ENCODE data around the gene HOXB9. TPM values are rescaled to one million over a fixed set of nuclear protein-coding genes. Genes with fewer than 3 reads are reported as not detected.

Gene HOXB9
- total and polyA plus RNA-seq, 2 donors (not counting 3 experiments of a cell fraction or from before 2014, with no cell fraction given): 0.79 to 1.1 TPM

GRCh38 chr17:48599354-48599753 lies 26.8 kb downstream of the HOXB9 start:
- CTCF ChIA-PET: interaction anchor here (1.6 to 1.8 kb wide), 2 partner anchors 11 to 14 kb away, joined by 5 read pairs; no protein-coding TSS in a partner anchor
- no peak for TF ChIP-seq MYC (IDR thresholded peaks at IDR 0.05; ENCODE audit: low read depth, low read length)
- TF ChIP-seq CTCF (IDR thresholded peaks at IDR 0.05; ENCODE audit: extremely low read depth in 1 of 2, insufficient read depth in 1 of 2, low read depth in 1 of 2, low read length in 2 of 2): no peak
- TF ChIP-seq, protein P1, sequence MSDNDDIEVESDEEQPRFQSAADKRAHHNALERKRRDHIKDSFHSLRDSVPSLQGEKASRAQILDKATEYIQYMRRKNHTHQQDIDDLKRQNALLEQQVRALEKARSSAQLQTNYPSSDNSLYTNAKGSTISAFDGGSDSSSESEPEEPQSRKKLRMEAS (IDR thresholded peaks at IDR 0.05; ENCODE audit: insufficient read depth, insufficient read length): no peak
- no peak for TF ChIP-seq FOS (IDR thresholded peaks at IDR 0.05; ENCODE audit: borderline replicate concordance, insufficient read depth, low read length)
- no peak for TF ChIP-seq JUN (IDR thresholded peaks at IDR 0.05; ENCODE audit: borderline replicate concordance, insufficient read depth, insufficient read length, low read depth)
- TF ChIP-seq POLR2A (IDR thresholded peaks at IDR 0.05; ENCODE audit: low read depth, low read length): no peak
- no peak for TF ChIP-seq EZH2 (IDR thresholded peaks at IDR 0.05; ENCODE audit: borderline replicate concordance, low read depth, low read length, severe bottlenecking)
- TF ChIP-seq GATA2 (IDR thresholded peaks at IDR 0.05; ENCODE audit: insufficient read depth, insufficient read length, low read depth, low read length): no peak
- dilution Hi-C loops (cut with MboI; ENCODE audit: extremely low pct_ligation_motif_present, low sequenced_read_pairs): no loop called here

More at GRCh38 chr17:48599354-48599753, 26.8 kb downstream of the HOXB9 start:
- Histone ChIP-seq H3K4me1 (ENCODE audit: control insufficient read depth, extremely low read depth, insufficient read depth, low read length) (peaks cover 32% of the 10 kb centered on the region), H3K27me3 (ENCODE audit: control insufficient read depth in 2 of 2, insufficient read depth in 2 of 2, low read length in 2 of 2) (no peaks in the 10 kb centered on the region), H3K9me3 (replicated peaks; ENCODE audit: control insufficient read depth, insufficient read depth, low read length) (no peaks in the 10 kb centered on the region), H3K79me2 (ENCODE audit: control insufficient read depth, insufficient read depth, low read length) (peaks cover 88% of the 10 kb centered on the region), H3K9me1 (replicated peaks; ENCODE audit: control insufficient read depth, extremely low read depth, insufficient read depth, low read length) (no peaks in the 10 kb centered on the region), H3K4me2 (ENCODE audit: insufficient read depth, low read length) (no peak overlapping the region), H4K20me1 (replicated peaks; ENCODE audit: control insufficient read depth, extremely low read depth, insufficient read depth, low read length) (no peaks in the 10 kb centered on the region), H2AFZ (ENCODE audit: low read depth, low read length) (no peak overlapping the region), H3K4me3 (replicated peaks in 1 of 3; ENCODE audit: insufficient read depth in 1 of 3, low read depth in 1 of 3, low read length in 3 of 3) (no peak overlapping the region), H3K27ac (ENCODE audit: insufficient read depth, low read depth, low read length) (no peak overlapping the region), H3K36me3 (ENCODE audit: control insufficient read depth in 2 of 2, extremely low read depth in 1 of 2, insufficient read depth in 2 of 2, low read length in 2 of 2) (peaks cover 3% of the 10 kb centered on the region in 2 experiments), H3K9ac (replicated peaks; ENCODE audit: extremely low read depth, insufficient read depth, low read length) (no peak overlapping the region)
- no TSS peak for BruUV-seq (replicated peaks)
- intact Hi-C loops (cut with micrococcal nuclease): no loop called here
- POLR2A ChIA-PET: no interaction called here
- DNase-seq (ENCODE audit: low read depth, low spot score) (no peak), FAIRE-seq (no peak)

Data from endothelial cell of umbilical vein (primary cell).